Measurements from ENCODE around the gene FBN2.
"Not testable (repeated sequence)": the region's sequence is repeated elsewhere in the genome, so short reads cannot be mapped to it uniquely, and the experiment has no call there.

FBN2 gene

DNA sequence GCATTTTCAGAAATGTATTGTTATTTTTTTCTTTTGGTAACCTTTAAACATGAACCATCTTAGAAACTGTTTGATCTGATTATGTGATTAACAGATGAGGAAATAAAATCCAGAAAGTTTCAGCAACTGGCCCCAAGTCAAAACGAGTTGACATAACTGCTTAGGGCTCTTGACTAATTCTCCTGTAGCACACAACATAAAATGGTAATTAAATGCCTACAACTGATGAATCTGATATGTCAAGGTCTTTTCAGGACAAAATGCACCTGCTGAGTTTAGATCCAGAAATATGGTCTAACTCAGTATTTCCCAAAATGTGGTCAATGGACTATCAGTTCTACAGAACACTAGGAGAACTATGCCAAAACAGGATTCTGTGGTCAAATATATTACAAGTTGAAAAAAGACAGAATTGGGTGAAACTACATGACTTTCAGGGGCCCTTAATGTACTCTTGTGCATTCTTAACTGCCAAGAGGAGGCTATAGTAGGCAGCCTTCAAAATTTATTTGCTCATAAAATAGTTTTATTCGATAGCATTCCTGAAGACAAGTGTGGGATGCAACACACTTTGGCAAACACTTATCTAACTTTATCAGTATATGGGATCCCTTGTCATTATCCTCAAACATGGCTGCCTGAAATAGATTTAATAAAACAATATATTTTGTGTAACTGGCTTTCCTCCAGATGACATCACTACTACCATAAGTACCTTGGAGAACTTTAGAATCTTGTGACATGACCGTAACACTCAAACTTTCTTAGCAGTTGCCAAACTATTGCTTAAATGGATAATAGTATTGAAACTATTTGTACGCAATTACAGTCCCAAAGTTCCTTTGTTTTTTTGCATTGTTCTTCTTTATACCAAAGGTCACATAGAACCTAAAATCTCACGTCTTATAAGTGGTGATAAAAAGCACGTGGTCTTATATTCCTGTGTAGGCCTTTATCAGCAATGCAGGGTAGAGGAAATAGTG lies 59.4 kb downstream of the FBN2 start:
- DNase-seq (ENCODE audit: low read depth in 2 of 2), result no peak

GRCh38 chr5:128477944-128478343 lies 60.1 kb downstream of the FBN2 start:
- DNase-seq (ENCODE audit: low read depth in 2 of 2), result no peak

DNA sequence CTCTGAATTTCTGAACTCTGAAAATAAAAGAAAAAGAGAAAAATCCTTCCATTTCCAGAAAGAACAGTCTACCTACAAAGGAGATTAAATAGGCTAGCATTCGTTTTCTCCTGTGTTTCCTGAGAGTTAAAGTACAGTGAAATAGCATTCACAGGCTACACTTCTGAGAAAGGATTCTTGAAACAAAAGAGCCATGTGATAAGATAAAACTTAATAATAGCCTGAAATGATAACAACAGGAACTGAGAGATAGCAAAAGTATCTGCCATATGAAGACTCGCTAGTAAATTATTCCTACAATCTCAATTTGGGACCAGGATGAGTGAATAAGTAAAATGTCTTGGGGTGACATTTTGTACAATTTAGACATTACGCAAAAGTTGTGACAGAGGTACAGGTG lies 62.4 kb downstream of the FBN2 start:
- no peak for DNase-seq (ENCODE audit: low read depth in 2 of 2)

GRCh38 chr5:128472919-128473318 lies 65.1 kb downstream of the FBN2 start:
- DNase-seq (ENCODE audit: low read depth in 2 of 2), result no peak

GRCh38 chr5:128472036-128472435 lies 66.0 kb downstream of the FBN2 start:
- DNase-seq (ENCODE audit: low read depth in 2 of 2), result no peak

- DNase-seq (ENCODE audit: low read depth in 2 of 2), result no peak
These were observed 67.4 kb downstream of the FBN2 start for GRCh38 chr5:128470663-128471062.

- DNase-seq (ENCODE audit: low read depth in 2 of 2), result no peak
These were observed 68.1 kb downstream of the FBN2 start for GRCh38 chr5:128469912-128470311.

- no peak for DNase-seq (ENCODE audit: low read depth in 2 of 2)
These were observed 71.1 kb downstream of the FBN2 start for GRCh38 chr5:128466980-128467379.

GRCh38 chr5:128466554-128466953 lies 71.5 kb downstream of the FBN2 start:
- no peak for DNase-seq (ENCODE audit: low read depth in 2 of 2)

DNA sequence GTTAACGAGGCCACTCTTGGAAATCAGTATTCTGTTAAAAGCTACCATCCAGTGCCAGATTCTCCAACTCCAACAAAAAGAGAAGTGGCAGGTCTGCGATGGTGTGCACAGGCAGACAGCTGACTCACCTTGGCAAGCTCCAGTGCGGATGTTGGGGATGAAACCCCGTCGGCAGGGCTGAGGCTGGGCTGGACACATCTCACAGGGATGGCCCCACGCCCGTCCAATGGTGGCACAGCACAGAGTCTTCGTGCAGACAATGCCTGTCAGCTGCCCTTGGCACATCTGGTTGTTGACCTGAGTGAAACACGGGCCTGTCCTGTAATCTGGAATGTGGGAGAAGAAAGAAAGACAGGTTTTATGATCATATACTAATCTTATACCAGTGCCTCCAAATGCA lies 73.4 kb downstream of the FBN2 start:
- no peak for DNase-seq (ENCODE audit: low read depth in 2 of 2)

DNA sequence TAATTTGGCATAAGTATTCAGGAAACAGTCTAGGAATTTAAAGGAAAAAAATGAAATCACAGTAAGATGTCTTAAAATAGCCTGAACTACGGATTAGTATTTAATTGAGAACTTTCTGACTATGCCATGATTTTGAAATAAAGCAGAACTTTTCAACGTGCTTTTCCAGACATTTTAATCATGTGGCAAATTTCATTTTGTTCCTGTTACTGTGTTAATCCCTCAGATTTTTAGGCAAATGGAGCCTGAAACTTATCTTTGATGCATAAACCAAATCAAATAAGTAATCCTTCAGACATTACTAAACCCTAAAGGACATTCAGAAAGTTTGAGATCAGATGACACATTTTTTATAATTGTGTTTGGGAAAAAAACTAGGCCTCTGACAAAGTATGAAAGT lies 75.7 kb downstream of the FBN2 start:
- DNase-seq (ENCODE audit: low read depth in 2 of 2), result no peak

- not testable (repeated sequence) for DNase-seq (ENCODE audit: low read depth in 2 of 2)
These were observed 80.7 kb downstream of the FBN2 start for GRCh38 chr5:128457147-128457915.

- no peak for DNase-seq (ENCODE audit: low read depth in 2 of 2)
These were observed 82.1 kb downstream of the FBN2 start for GRCh38 chr5:128455841-128456361.

DNA sequence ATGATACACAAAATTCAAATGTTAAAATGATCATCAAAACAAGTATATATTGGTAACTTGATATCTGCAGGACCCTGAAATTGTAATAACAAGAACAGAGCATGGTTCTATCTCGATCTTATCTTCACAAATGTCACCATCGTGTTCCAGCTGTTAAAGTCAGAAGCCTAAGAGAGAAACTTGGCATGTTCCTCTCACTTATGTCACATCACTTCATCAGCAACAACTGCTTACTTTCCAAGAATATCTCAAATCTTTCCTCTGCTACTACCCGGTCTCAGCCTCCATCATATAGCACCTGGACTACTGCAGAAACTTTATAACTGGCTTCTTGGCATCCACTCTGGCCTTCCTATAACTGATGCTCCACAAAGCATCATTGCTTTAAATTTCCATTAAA lies 84.9 kb downstream of the FBN2 start:
- DNase-seq (ENCODE audit: low read depth in 2 of 2), result no peak

DNA sequence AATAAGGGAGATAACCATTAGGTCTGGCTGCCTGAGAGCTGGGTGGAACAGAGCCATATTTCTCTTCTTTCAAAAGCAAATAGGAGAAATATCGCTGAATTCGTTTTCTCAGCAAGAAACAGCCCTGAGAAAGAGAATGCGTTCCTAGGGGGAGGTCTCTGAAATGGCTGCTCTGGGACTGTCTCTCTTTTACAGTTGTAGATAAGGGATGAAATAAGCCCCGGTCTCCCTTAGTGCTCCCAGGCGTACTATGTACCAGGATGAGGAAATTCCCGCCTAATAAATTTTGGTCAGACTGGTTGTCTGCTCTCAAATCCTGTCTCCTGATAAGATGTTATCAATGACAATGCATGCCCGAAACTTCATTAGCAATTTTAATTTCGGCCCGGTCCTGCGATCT lies 90.8 kb downstream of the FBN2 start:
- DNase-seq (ENCODE audit: low read depth in 2 of 2), result not testable (repeated sequence)

GRCh38 chr5:128441941-128442350 lies 96.1 kb downstream of the FBN2 start:
- no peak for DNase-seq (ENCODE audit: low read depth in 2 of 2)

GRCh38 chr5:128441165-128441564 lies 96.9 kb downstream of the FBN2 start:
- no peak for DNase-seq (ENCODE audit: low read depth in 2 of 2)

- DNase-seq (ENCODE audit: low read depth in 2 of 2), result no peak
These were observed 101.3 kb downstream of the FBN2 start for GRCh38 chr5:128436749-128437188.

- no peak for DNase-seq (ENCODE audit: low read depth in 2 of 2)
These were observed 102.2 kb downstream of the FBN2 start for GRCh38 chr5:128435861-128436260.

DNA sequence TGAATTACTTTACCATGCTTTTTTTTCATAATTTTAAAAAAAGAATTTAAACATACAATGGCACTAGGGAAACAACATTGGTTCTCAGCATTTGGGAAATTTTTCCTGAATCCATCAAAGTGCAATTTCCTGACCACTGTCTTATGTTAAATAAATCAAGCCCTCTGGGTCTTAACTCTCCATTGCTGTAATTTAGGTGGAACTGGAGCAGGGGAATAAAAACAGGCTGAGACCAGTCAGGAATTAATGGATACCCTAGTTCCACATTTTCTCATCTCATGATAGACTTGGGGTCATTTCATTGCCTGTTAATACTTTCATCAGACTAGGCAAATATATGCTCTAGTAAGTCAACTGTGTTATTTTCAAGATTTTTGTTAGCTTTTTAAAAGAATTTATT lies 103.1 kb downstream of the FBN2 start:
- DNase-seq (ENCODE audit: low read depth in 2 of 2), result no peak

- DNase-seq (ENCODE audit: low read depth in 2 of 2), result no peak
These were observed 105.1 kb downstream of the FBN2 start for GRCh38 chr5:128432913-128433440.

DNA sequence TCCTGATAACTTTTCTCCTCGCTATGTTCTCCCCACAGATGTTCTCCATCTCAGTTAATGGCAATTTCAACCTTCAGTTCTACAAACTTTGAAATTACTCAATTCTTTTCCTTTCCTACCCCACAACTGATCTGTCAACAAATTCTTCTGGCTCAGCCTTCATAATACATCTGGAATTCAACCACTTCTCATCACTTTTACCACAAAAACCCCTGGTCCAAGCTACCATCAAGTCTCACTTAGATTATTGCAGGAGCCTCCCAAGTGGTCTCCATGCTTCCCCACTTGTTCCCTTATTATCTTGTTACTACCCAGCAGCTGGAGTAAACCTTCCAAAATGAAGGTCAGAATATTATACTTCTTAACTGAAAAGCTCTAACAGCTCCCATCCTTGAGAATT lies 110.1 kb downstream of the FBN2 start:
- DNase-seq (ENCODE audit: low read depth in 2 of 2), result no peak

All from stimulated activated CD4-positive, alpha-beta T cell treated with anti-CD3 and anti-CD28 coated beads, Interleukin-1b, Interleukin-23, amount 100 ng/mL, for 4 hours (primary cell).